IMR-90 (cell line): ENCODE measurements around the gene ERRFI1. TPM values are rescaled to one million over a fixed set of nuclear protein-coding genes. Genes with fewer than 3 reads are reported as not detected.

Source experiments
- ATAC-seq: fragments of 200-7000 bp; cut with Tn5 transposase; 2 replicates; pipeline ENCODE4 v1.9.1; 2020; ENCODE audit warnings: low read depth, mild to moderate bottlenecking, moderate library complexity
- BruUV-seq: library from RNA; stranded (reverse); fragments of 400-500 nt; replicated peaks from 2 replicates; lab custom pipeline; 2021; lab: Mats Ljungman, UMichigan
- CTCF ChIA-PET: fragments of 300-600 bp; formaldehyde crosslinking; extraction: SDS; loops from one replicate; lab custom pipeline; 2021; ENCODE audit warnings: antibody characterized with exemption; lab: Yijun Ruan, JAX
- POLR2A ChIA-PET: fragments of 300-600 bp; sonication (Branson Sonifier 250); formaldehyde crosslinking; loops from one replicate; lab custom pipeline; 2022; ENCODE audit warnings: antibody characterized with exemption; ENCODE audit not compliant: unreplicated experiment; lab: Charles Lee
- DNase-seq: peaks from one replicate; pipeline ENCODE4 v3.0.0; 2013
- H2AFZ ChIP-seq: replicated peaks from 2 replicates; pipeline ENCODE3; 2013; ENCODE audit warnings: low read length, mild to moderate bottlenecking; ENCODE audit not compliant: poor library complexity
- H2AK5ac ChIP-seq: 2 replicates; pipeline ENCODE4 v1.6.1; 2013; ENCODE audit warnings: low read depth, low read length, inconsistent platforms
- H2AK9ac ChIP-seq: replicated peaks from 2 replicates; pipeline ENCODE3; 2013; ENCODE audit warnings: mild to moderate bottlenecking, low read depth, low read length, moderate library complexity; ENCODE audit not compliant: poor library complexity
- H2BK120ac ChIP-seq: 2 replicates; pipeline ENCODE4 v1.6.1; 2013; ENCODE audit warnings: low read depth, low read length, inconsistent platforms
- H2BK15ac ChIP-seq: 3 replicates; pipeline ENCODE4 v1.6.1; 2013; ENCODE audit warnings: low read depth, low read length, inconsistent platforms
- H2BK20ac ChIP-seq: 2 replicates; pipeline ENCODE4 v1.6.1; 2013; ENCODE audit warnings: low read depth, mild to moderate bottlenecking, inconsistent platforms, low read length, moderate library complexity
- H2BK5ac ChIP-seq: 2 replicates; pipeline ENCODE4 v1.6.1; 2013; ENCODE audit warnings: mild to moderate bottlenecking, low read depth, low read length, inconsistent platforms; ENCODE audit not compliant: poor library complexity, severe bottlenecking
- H3K14ac ChIP-seq: replicated peaks from 2 replicates; pipeline ENCODE4 v1.6.1; 2013; ENCODE audit warnings: low read depth, low read length, inconsistent platforms
- H3K18ac ChIP-seq: 2 replicates; pipeline ENCODE4 v1.6.1; 2013; ENCODE audit warnings: low read depth, low read length, control low read depth
- H3K23ac ChIP-seq: 2 replicates; pipeline ENCODE4 v1.6.1; 2013; ENCODE audit warnings: low read depth, low read length, inconsistent platforms
- H3K27ac ChIP-seq: 2 replicates; pipeline ENCODE4 v1.5.1; 2013; ENCODE audit warnings: mild to moderate bottlenecking, control low read depth, low read length; ENCODE audit not compliant: insufficient read depth
- H3K27me3 ChIP-seq: 2 replicates; pipeline ENCODE4 v1.6.1; 2013; ENCODE audit warnings: low read length; ENCODE audit not compliant: control insufficient read depth, insufficient read depth
- H3K36me3 ChIP-seq: 2 replicates; pipeline ENCODE4 v1.6.1; 2013; ENCODE audit warnings: low read length, mixed read lengths; ENCODE audit not compliant: control insufficient read depth, insufficient read depth
- H3K4ac ChIP-seq: 2 replicates; pipeline ENCODE4 v1.6.1; 2013; ENCODE audit warnings: low read depth, low read length, inconsistent platforms
- H3K4me1 ChIP-seq: 2 replicates; pipeline ENCODE4 v1.6.1; 2013; ENCODE audit warnings: low read length, mixed read lengths; ENCODE audit not compliant: control insufficient read depth, insufficient read depth
- H3K4me2 ChIP-seq: 2 replicates; pipeline ENCODE4 v1.6.1; 2013; ENCODE audit warnings: low read depth, mild to moderate bottlenecking, control low read depth, low read length, moderate library complexity
- H3K4me3 ChIP-seq: 2 replicates; pipeline ENCODE4 v1.5.1; 2013; ENCODE audit warnings: low read depth, mild to moderate bottlenecking, control low read depth, low read length, moderate library complexity; ENCODE audit not compliant: insufficient read depth
- H3K56ac ChIP-seq: 2 replicates; pipeline ENCODE4 v1.6.1; 2013; ENCODE audit warnings: low read length, inconsistent platforms; ENCODE audit not compliant: insufficient read depth; ENCODE audit errors: extremely low read depth
- H3K79me1 ChIP-seq, 2 experiments: 2 replicates each; pipeline ENCODE4 v1.6.1; 2013; ENCODE audit warnings: low read length in 2 of 2, inconsistent platforms in 1 of 2, low read depth in 1 of 2
- H3K9ac ChIP-seq: 2 replicates; pipeline ENCODE4 v1.6.1; 2013; ENCODE audit warnings: low read depth, low read length, control low read depth
- H3K9me1 ChIP-seq: 2 replicates; pipeline ENCODE4 v1.6.1; 2013; ENCODE audit warnings: low read length, inconsistent platforms; ENCODE audit not compliant: insufficient read depth
- H3K9me3 ChIP-seq: 2 replicates; pipeline ENCODE4 v1.6.1; 2013; ENCODE audit warnings: low read length; ENCODE audit not compliant: control insufficient read depth, insufficient read depth
- H4K20me1 ChIP-seq: 2 replicates; pipeline ENCODE4 v1.6.1; 2013; ENCODE audit warnings: low read length, inconsistent platforms; ENCODE audit not compliant: insufficient read depth
- H4K5ac ChIP-seq: 2 replicates; pipeline ENCODE4 v1.6.1; 2013; ENCODE audit warnings: mild to moderate bottlenecking, low read depth, low read length, control low read depth
- H4K8ac ChIP-seq, 2 experiments: 2 replicates each; pipeline ENCODE4 v1.6.1; 2013; ENCODE audit warnings: low read depth in 2 of 2, low read length in 2 of 2, control low read depth in 1 of 2, inconsistent platforms in 1 of 2
- H4K91ac ChIP-seq: 2 replicates; pipeline ENCODE4 v1.6.1; 2013; ENCODE audit warnings: low read depth, low read length, inconsistent platforms; ENCODE audit not compliant: insufficient read depth
- BHLHE40 ChIP-seq: fragments of 150-350 bp; IDR thresholded peaks from 2 replicates; pipeline ENCODE4 v1.6.1; 2016; ENCODE audit warnings: mild to moderate bottlenecking, low read depth, low read length
- CEBPB ChIP-seq: IDR thresholded peaks from 2 replicates; pipeline ENCODE4 v1.6.1; 2012; ENCODE audit warnings: low read depth, low read length, improper control_type of control experiment
- CHD1 ChIP-seq: IDR thresholded peaks from 2 replicates; pipeline ENCODE4 v1.6.1; 2012; ENCODE audit warnings: low read depth, low read length, improper control_type of control experiment
- CTCF ChIP-seq: conservative IDR thresholded peaks from 2 replicates; pipeline ENCODE4 v1.5.1; 2012; ENCODE audit warnings: mild to moderate bottlenecking, low read depth, low read length, improper control_type of control experiment
- ELK1 ChIP-seq: fragments of 150-350 bp; IDR thresholded peaks from 2 replicates; pipeline ENCODE4 v1.6.1; 2016; ENCODE audit warnings: low read depth, mild to moderate bottlenecking, low read length, moderate library complexity, borderline replicate concordance
- MAFK ChIP-seq: IDR thresholded peaks from 2 replicates; pipeline ENCODE4 v1.6.1; 2012; ENCODE audit warnings: low read depth, low read length, improper control_type of control experiment
- MAZ ChIP-seq: IDR thresholded peaks from 2 replicates; pipeline ENCODE4 v1.6.1; 2012; ENCODE audit warnings: low read depth, mild to moderate bottlenecking, low read length, improper control_type of control experiment, moderate library complexity, borderline replicate concordance
- MXI1 ChIP-seq: IDR thresholded peaks from 2 replicates; pipeline ENCODE4 v1.6.1; 2012; ENCODE audit warnings: low read depth, mild to moderate bottlenecking, low read length, moderate library complexity, borderline replicate concordance
- NFE2L2 ChIP-seq: fragments of 150-350 bp; IDR thresholded peaks from 2 replicates; pipeline ENCODE4 v1.6.1; 2016; ENCODE audit warnings: low read depth, mild to moderate bottlenecking, low read length
- POLR2A ChIP-seq: IDR thresholded peaks from 2 replicates; pipeline ENCODE4 v1.6.1; 2012; ENCODE audit warnings: mild to moderate bottlenecking, low read depth, low read length
- RAD21 ChIP-seq: IDR thresholded peaks from 2 replicates; pipeline ENCODE4 v1.6.1; 2012; ENCODE audit warnings: low read length, improper control_type of control experiment
- RCOR1 ChIP-seq: IDR thresholded peaks from 2 replicates; pipeline ENCODE4 v1.6.1; 2012; ENCODE audit warnings: mild to moderate bottlenecking, low read length, improper control_type of control experiment; ENCODE audit not compliant: insufficient replicate concordance
- RFX5 ChIP-seq: IDR thresholded peaks from 2 replicates; pipeline ENCODE4 v1.8.0; 2012; ENCODE audit warnings: low read depth, mild to moderate bottlenecking, low read length, moderate library complexity
- SMC3 ChIP-seq: fragments of 150-350 bp; IDR thresholded peaks from 2 replicates; pipeline ENCODE4 v1.6.1; 2016; ENCODE audit warnings: low read depth, mild to moderate bottlenecking, antibody characterized with exemption, low read length, moderate library complexity
- WGBS, 2 experiments: methylation state at CpG; one replicate each; pipeline versions ENCODE4 v1.1.5 to v1.1.7; 2013; ENCODE audit warnings: missing lambda C conversion rate in 2 of 2; ENCODE audit not compliant: insufficient read length in 1 of 2; ENCODE audit errors: extremely low coverage in 2 of 2; 5-methylcytosine and 5-hydroxymethylcytosine counted together
- dilution Hi-C: fragments of 300-500 bp; cut with HindIII; formaldehyde crosslinking; loops from one replicate; pipeline ENCODE4 v1.14.3; 2018; ENCODE audit warnings: low sequenced_read_pairs; ENCODE audit not compliant: unreplicated experiment
- in situ Hi-C: fragments of 300-500 bp; cut with MboI; formaldehyde crosslinking; loops from 3 replicates; pipeline ENCODE4 v1.14.3; 2019; ENCODE audit warnings: low sequenced_read_pairs, inconsistent platforms, mixed read lengths
- intact Hi-C: fragments of 100-400 bp; cut with micrococcal nuclease; formaldehyde crosslinking; loops from 2 replicates; pipeline ENCODE4 v1.10.0; 2022
- polyA plus RNA-seq, 3 experiments: library from polyadenylated mRNA; depleted of rRNA; stranded (reverse); fragments of >200 nt; gene quantifications; 2 replicates each; pipeline ENCODE4 v1.2.3, GENCODE V29; 2012; ENCODE audit warnings: low replicate concordance in 1 of 3
- total RNA-seq: library from RNA; depleted of rRNA; stranded (reverse); fragments of >200 nt; gene quantifications from 2 replicates; pipeline ENCODE4 v1.2.3, GENCODE V29; 2012
- TF ChIP-seq, protein P1 (sequence below): fragments of 150-350 bp; IDR thresholded peaks from 2 replicates; pipeline ENCODE4 v1.6.1; 2017; ENCODE audit warnings: mild to moderate bottlenecking, antibody characterized with exemption, low read length, low read depth

Gene ERRFI1
- total and polyA plus RNA-seq, 2 of the 4 experiments (the other 2 are of a cell fraction) = 101 to 145 TPM

GRCh38 chr1:8063298-8064036 is 37.4 kb upstream of the ERRFI1 start:
- ChIA-PET CTCF (interaction anchor here (1.0 to 1.2 kb wide), 2 partner anchors 10 to 151 kb away, joined by 3 read pairs; no protein-coding TSS in a partner anchor), POLR2A (no interaction called here)
- H3K23ac ChIP-seq = no peak overlapping the region
- H2BK5ac ChIP-seq = no peak overlapping the region
- no peaks in the 10 kb centered on the region for H3K27me3 ChIP-seq
- H3K56ac ChIP-seq = no peak overlapping the region
- H4K91ac ChIP-seq = no peak overlapping the region
- H3K36me3 ChIP-seq = no peaks in the 10 kb centered on the region
- H3K9ac ChIP-seq = no peak overlapping the region
- peaks cover under 1% of the 10 kb centered on the region; the same call in 1 of the 2 replicates for H3K9me1 ChIP-seq
- no peaks in the 10 kb centered on the region for H3K9me3 ChIP-seq
- 0 out of 2 replicates have a peak overlapping the region, but pooled peaks have one; percentile 13 for H4K5ac ChIP-seq
- no peaks in the 10 kb centered on the region for H4K20me1 ChIP-seq
- H3K27ac ChIP-seq = no peak overlapping the region
- no peak overlapping the region for H3K4me3 ChIP-seq
- no peak overlapping the region; the same call in 1 of the 2 replicates for H3K4ac ChIP-seq
- no peak for ATAC-seq
- BruUV-seq = no TSS peak
- H2BK20ac ChIP-seq = no peak overlapping the region
- H4K8ac ChIP-seq = no peak overlapping the region; a peak in 1 of 4 replicates
- intact Hi-C loops = no loop called here
- no peak for DNase-seq
- H2AK9ac ChIP-seq = no peak overlapping the region
- H3K4me2 ChIP-seq = no peak overlapping the region
- no peak overlapping the region; the same call in 1 of the 2 replicates for H3K14ac ChIP-seq
- H2AFZ ChIP-seq = no peak overlapping the region
- H3K4me1 ChIP-seq = peaks cover 12% of the 10 kb centered on the region
- H3K18ac ChIP-seq = peak overlapping the region; percentile 33
- H2BK15ac ChIP-seq = no peak overlapping the region
- H2AK5ac ChIP-seq = no peak overlapping the region
- peak overlapping the region; percentile 1; the same call in 1 of the 2 replicates for H2BK120ac ChIP-seq
- no CpG with 5 or more reads among the region's 7 CpGs for WGBS, 2 experiments
- dilution Hi-C loops = no loop called here
- in situ Hi-C loops = no loop called here
- no peaks in the 10 kb centered on the region for H3K79me1 ChIP-seq
- TF ChIP-seq CEBPB (no peak), RAD21 (no peak), RFX5 (no peak), CTCF (no peak), RCOR1 (no peak), ELK1 (no peak), SMC3 (no peak), MAFK (no peak), MXI1 (no peak), CHD1 (no peak), MAZ (no peak), POLR2A (no peak), NFE2L2 (no peak), BHLHE40 (no peak)
- TF ChIP-seq, protein P1, sequence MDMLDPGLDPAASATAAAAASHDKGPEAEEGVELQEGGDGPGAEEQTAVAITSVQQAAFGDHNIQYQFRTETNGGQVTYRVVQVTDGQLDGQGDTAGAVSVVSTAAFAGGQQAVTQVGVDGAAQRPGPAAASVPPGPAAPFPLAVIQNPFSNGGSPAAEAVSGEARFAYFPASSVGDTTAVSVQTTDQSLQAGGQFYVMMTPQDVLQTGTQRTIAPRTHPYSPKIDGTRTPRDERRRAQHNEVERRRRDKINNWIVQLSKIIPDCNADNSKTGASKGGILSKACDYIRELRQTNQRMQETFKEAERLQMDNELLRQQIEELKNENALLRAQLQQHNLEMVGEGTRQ = no peak
